WTC11 (cell line): ENCODE data around the gene PLEKHB1. TPM values are rescaled to one million over a fixed set of nuclear protein-coding genes. Genes with fewer than 3 reads are reported as not detected.

Source experiments
- ATAC-seq: fragments of 200-7000 bp; cut with Tn5 transposase; 2 replicates; pipeline ENCODE4 v1.10.0; 2021; ENCODE audit warnings: mild to moderate bottlenecking, moderate library complexity
- CTCF ChIA-PET: fragments of 300-600 bp; sonication (Branson Sonifier 250); formaldehyde crosslinking; loops from one replicate; lab custom pipeline; 2021; ENCODE audit warnings: antibody characterized with exemption; lab: Charles Lee
- POLR2A ChIA-PET: fragments of 350-600 bp; sonication (Branson Sonifier 250); formaldehyde crosslinking; loops from one replicate; lab custom pipeline; 2021; ENCODE audit warnings: antibody characterized with exemption; lab: Charles Lee
- DNase-seq: peaks from one replicate; pipeline ENCODE4 v3.0.0; 2021; ENCODE audit warnings: low spot score
- H3K27ac Mint-ChIP-seq: 2 replicates; pipeline ENCODE4 v1.8.0; 2021; ENCODE audit warnings: mixed read lengths
- H3K27me3 Mint-ChIP-seq: 2 replicates; pipeline ENCODE4 v1.8.0; 2021; ENCODE audit warnings: low read depth, mild to moderate bottlenecking, moderate library complexity, mixed read lengths
- H3K36me3 Mint-ChIP-seq: 2 replicates; pipeline ENCODE4 v1.8.0; 2021; ENCODE audit warnings: mixed read lengths
- H3K4me1 Mint-ChIP-seq: 2 replicates; pipeline ENCODE4 v1.8.0; 2022; ENCODE audit warnings: mixed read lengths
- H3K4me3 Mint-ChIP-seq: 2 replicates; pipeline ENCODE4 v1.8.0; 2021; ENCODE audit warnings: mild to moderate bottlenecking, moderate library complexity, mixed read lengths
- H3K9me3 Mint-ChIP-seq: 2 replicates; pipeline ENCODE4 v1.8.0; 2021; ENCODE audit warnings: mixed read lengths
- ESRRA ChIP-seq: sonication (generic); formaldehyde crosslinking; IDR thresholded peaks from 2 replicates; pipeline ENCODE4 v1.8.1; 2022; ENCODE audit warnings: mild to moderate bottlenecking, missing genetic modification reagents, borderline replicate concordance
- JUN ChIP-seq: sonication (generic); formaldehyde crosslinking; IDR thresholded peaks from 2 replicates; pipeline ENCODE4 v1.8.0; 2023; ENCODE audit warnings: mild to moderate bottlenecking, missing genetic modification reagents
- NFATC4 ChIP-seq: fragments of 250-450 bp; sonication (Bioruptor Pico); IDR thresholded peaks from 2 replicates; pipeline ENCODE4 v1.9.0; 2021; ENCODE audit warnings: mild to moderate bottlenecking
- NFYB ChIP-seq: sonication (generic); formaldehyde crosslinking; conservative IDR thresholded peaks from 2 replicates; pipeline ENCODE4 v1.8.0; 2022; ENCODE audit warnings: low read depth, missing genetic modification reagents
- NR2C2 ChIP-seq: sonication (generic); formaldehyde crosslinking; IDR thresholded peaks from 2 replicates; pipeline ENCODE4 v1.8.0; 2022; ENCODE audit warnings: mild to moderate bottlenecking, missing genetic modification reagents
- NR3C1 ChIP-seq: sonication (generic); formaldehyde crosslinking; conservative IDR thresholded peaks from 2 replicates; pipeline ENCODE4 v1.8.1; 2023; ENCODE audit warnings: low read depth, mild to moderate bottlenecking, missing genetic modification reagents
- RELA ChIP-seq: sonication (generic); formaldehyde crosslinking; IDR thresholded peaks from 2 replicates; pipeline ENCODE4 v1.8.1; 2022; ENCODE audit warnings: missing genetic modification reagents, mild to moderate bottlenecking, borderline replicate concordance
- ZNF263 ChIP-seq: sonication (generic); formaldehyde crosslinking; IDR thresholded peaks from 2 replicates; pipeline ENCODE4 v1.8.1; 2022; ENCODE audit warnings: low read depth, mild to moderate bottlenecking, moderate library complexity, missing genetic modification reagents
- ZNF423 ChIP-seq: fragments of 250-450 bp; sonication (Bioruptor Pico); IDR thresholded peaks from 2 replicates; pipeline ENCODE4 v2.1.2; 2022; ENCODE audit warnings: mild to moderate bottlenecking, moderate library complexity
- total RNA-seq: library from RNA; stranded (reverse); gene quantifications from 3 replicates; pipeline ENCODE4 v1.2.3, GENCODE V29; 2021
- TF ChIP-seq, protein P1 (sequence below): sonication (generic); formaldehyde crosslinking; IDR thresholded peaks from 2 replicates; pipeline ENCODE4 v1.8.1; 2022; ENCODE audit warnings: missing genetic modification reagents, borderline replicate concordance
- TF ChIP-seq, protein P2 (sequence below): fragments of 250-450 bp; sonication (Bioruptor Pico); IDR thresholded peaks from 2 replicates; pipeline ENCODE4 v1.9.0; 2021; ENCODE audit warnings: mild to moderate bottlenecking
- TF ChIP-seq, protein P3 (sequence below): fragments of 250-450 bp; sonication (Bioruptor Pico); IDR thresholded peaks from 2 replicates; pipeline ENCODE4 v1.9.0; 2021; ENCODE audit warnings: mild to moderate bottlenecking, borderline replicate concordance
- TF ChIP-seq, protein P4 (sequence below): sonication (generic); formaldehyde crosslinking; IDR thresholded peaks from 2 replicates; pipeline ENCODE4 v1.8.0; 2023; ENCODE audit warnings: mild to moderate bottlenecking, missing genetic modification reagents
- TF ChIP-seq, protein P5 (sequence below): sonication (generic); formaldehyde crosslinking; IDR thresholded peaks from 2 replicates; pipeline ENCODE4 v1.8.1; 2023; ENCODE audit warnings: mild to moderate bottlenecking, missing genetic modification reagents, moderate library complexity
- TF ChIP-seq, protein P6 (sequence below): fragments of 250-450 bp; sonication (Bioruptor Pico); IDR thresholded peaks from 2 replicates; pipeline ENCODE4 v1.9.0; 2021; ENCODE audit warnings: mild to moderate bottlenecking
- TF ChIP-seq, protein P7 (sequence below): sonication (generic); formaldehyde crosslinking; IDR thresholded peaks from 2 replicates; pipeline ENCODE4 v1.8.0; 2023; ENCODE audit warnings: missing genetic modification reagents, mild to moderate bottlenecking, borderline replicate concordance

The PLEKHB1 gene
- total RNA-seq, 1 experiment from 2014 or later: 12.0 TPM

DNA sequence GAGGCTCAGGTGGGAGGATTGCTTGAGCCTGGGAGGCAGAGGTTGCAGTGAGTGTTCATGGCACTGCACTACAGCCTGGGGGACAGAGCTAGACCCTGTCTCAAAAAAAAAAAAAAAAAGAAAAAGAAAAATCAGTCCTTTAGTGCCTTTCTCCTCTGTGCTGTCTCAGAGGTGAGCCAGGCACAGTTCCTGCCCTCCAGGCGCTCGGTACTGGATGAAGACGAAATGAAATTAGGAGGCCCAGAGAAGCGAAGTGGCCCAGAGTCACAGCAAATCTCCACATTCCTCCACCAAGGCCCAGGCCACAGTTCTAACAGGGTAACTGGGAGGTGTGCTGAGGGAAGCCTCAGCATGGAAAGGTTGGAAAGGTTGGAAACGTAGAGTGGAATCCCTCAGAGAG, 4.9 kb downstream of the PLEKHB1 start:
- Mint-ChIP-seq H3K27me3 (peaks cover 96% of the 10 kb centered on the region), H3K4me1 (peaks cover 34% of the 10 kb centered on the region), H3K36me3 (no peaks in the 10 kb centered on the region), H3K27ac (no peak overlapping the region), H3K4me3 (no peak overlapping the region), H3K9me3 (no peaks in the 10 kb centered on the region)
- ChIA-PET POLR2A (no interaction called here), CTCF (no interaction called here)
- TF ChIP-seq NR2C2 (CRISPR knock-in tag) (no peak), ESRRA (CRISPR knock-in tag) (no peak), NFYB (CRISPR knock-in tag) (no peak), NFATC4 (CRISPR knock-in tag) (no peak), ZNF423 (no peak), ZNF263 (CRISPR knock-in tag) (no peak), NR3C1 (CRISPR knock-in tag) (no peak), RELA (CRISPR knock-in tag) (no peak), JUN (no peak)
- TF ChIP-seq, protein P1, sequence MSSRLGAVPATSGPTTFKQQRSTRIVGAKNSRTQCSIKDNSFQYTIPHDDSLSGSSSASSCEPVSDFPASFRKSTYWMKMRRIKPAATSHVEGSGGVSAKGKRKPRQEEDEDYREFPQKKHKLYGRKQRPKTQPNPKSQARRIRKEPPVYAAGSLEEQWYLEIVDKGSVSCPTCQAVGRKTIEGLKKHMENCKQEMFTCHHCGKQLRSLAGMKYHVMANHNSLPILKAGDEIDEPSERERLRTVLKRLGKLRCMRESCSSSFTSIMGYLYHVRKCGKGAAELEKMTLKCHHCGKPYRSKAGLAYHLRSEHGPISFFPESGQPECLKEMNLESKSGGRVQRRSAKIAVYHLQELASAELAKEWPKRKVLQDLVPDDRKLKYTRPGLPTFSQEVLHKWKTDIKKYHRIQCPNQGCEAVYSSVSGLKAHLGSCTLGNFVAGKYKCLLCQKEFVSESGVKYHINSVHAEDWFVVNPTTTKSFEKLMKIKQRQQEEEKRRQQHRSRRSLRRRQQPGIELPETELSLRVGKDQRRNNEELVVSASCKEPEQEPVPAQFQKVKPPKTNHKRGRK (CRISPR knock-in tag): no peak
- TF ChIP-seq, protein P2, sequence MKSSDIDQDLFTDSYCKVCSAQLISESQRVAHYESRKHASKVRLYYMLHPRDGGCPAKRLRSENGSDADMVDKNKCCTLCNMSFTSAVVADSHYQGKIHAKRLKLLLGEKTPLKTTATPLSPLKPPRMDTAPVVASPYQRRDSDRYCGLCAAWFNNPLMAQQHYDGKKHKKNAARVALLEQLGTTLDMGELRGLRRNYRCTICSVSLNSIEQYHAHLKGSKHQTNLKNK (CRISPR knock-in tag): no peak
- TF ChIP-seq, protein P3, sequence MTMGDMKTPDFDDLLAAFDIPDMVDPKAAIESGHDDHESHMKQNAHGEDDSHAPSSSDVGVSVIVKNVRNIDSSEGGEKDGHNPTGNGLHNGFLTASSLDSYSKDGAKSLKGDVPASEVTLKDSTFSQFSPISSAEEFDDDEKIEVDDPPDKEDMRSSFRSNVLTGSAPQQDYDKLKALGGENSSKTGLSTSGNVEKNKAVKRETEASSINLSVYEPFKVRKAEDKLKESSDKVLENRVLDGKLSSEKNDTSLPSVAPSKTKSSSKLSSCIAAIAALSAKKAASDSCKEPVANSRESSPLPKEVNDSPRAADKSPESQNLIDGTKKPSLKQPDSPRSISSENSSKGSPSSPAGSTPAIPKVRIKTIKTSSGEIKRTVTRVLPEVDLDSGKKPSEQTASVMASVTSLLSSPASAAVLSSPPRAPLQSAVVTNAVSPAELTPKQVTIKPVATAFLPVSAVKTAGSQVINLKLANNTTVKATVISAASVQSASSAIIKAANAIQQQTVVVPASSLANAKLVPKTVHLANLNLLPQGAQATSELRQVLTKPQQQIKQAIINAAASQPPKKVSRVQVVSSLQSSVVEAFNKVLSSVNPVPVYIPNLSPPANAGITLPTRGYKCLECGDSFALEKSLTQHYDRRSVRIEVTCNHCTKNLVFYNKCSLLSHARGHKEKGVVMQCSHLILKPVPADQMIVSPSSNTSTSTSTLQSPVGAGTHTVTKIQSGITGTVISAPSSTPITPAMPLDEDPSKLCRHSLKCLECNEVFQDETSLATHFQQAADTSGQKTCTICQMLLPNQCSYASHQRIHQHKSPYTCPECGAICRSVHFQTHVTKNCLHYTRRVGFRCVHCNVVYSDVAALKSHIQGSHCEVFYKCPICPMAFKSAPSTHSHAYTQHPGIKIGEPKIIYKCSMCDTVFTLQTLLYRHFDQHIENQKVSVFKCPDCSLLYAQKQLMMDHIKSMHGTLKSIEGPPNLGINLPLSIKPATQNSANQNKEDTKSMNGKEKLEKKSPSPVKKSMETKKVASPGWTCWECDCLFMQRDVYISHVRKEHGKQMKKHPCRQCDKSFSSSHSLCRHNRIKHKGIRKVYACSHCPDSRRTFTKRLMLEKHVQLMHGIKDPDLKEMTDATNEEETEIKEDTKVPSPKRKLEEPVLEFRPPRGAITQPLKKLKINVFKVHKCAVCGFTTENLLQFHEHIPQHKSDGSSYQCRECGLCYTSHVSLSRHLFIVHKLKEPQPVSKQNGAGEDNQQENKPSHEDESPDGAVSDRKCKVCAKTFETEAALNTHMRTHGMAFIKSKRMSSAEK (CRISPR knock-in tag): no peak
- TF ChIP-seq, protein P4, sequence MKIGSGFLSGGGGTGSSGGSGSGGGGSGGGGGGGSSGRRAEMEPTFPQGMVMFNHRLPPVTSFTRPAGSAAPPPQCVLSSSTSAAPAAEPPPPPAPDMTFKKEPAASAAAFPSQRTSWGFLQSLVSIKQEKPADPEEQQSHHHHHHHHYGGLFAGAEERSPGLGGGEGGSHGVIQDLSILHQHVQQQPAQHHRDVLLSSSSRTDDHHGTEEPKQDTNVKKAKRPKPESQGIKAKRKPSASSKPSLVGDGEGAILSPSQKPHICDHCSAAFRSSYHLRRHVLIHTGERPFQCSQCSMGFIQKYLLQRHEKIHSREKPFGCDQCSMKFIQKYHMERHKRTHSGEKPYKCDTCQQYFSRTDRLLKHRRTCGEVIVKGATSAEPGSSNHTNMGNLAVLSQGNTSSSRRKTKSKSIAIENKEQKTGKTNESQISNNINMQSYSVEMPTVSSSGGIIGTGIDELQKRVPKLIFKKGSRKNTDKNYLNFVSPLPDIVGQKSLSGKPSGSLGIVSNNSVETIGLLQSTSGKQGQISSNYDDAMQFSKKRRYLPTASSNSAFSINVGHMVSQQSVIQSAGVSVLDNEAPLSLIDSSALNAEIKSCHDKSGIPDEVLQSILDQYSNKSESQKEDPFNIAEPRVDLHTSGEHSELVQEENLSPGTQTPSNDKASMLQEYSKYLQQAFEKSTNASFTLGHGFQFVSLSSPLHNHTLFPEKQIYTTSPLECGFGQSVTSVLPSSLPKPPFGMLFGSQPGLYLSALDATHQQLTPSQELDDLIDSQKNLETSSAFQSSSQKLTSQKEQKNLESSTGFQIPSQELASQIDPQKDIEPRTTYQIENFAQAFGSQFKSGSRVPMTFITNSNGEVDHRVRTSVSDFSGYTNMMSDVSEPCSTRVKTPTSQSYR (CRISPR knock-in tag): no peak
- TF ChIP-seq, protein P5, sequence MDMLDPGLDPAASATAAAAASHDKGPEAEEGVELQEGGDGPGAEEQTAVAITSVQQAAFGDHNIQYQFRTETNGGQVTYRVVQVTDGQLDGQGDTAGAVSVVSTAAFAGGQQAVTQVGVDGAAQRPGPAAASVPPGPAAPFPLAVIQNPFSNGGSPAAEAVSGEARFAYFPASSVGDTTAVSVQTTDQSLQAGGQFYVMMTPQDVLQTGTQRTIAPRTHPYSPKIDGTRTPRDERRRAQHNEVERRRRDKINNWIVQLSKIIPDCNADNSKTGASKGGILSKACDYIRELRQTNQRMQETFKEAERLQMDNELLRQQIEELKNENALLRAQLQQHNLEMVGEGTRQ (CRISPR knock-in tag): no peak
- TF ChIP-seq, protein P6, sequence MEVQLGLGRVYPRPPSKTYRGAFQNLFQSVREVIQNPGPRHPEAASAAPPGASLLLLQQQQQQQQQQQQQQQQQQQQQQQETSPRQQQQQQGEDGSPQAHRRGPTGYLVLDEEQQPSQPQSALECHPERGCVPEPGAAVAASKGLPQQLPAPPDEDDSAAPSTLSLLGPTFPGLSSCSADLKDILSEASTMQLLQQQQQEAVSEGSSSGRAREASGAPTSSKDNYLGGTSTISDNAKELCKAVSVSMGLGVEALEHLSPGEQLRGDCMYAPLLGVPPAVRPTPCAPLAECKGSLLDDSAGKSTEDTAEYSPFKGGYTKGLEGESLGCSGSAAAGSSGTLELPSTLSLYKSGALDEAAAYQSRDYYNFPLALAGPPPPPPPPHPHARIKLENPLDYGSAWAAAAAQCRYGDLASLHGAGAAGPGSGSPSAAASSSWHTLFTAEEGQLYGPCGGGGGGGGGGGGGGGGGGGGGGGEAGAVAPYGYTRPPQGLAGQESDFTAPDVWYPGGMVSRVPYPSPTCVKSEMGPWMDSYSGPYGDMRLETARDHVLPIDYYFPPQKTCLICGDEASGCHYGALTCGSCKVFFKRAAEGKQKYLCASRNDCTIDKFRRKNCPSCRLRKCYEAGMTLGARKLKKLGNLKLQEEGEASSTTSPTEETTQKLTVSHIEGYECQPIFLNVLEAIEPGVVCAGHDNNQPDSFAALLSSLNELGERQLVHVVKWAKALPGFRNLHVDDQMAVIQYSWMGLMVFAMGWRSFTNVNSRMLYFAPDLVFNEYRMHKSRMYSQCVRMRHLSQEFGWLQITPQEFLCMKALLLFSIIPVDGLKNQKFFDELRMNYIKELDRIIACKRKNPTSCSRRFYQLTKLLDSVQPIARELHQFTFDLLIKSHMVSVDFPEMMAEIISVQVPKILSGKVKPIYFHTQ: no peak
- TF ChIP-seq, protein P7, sequence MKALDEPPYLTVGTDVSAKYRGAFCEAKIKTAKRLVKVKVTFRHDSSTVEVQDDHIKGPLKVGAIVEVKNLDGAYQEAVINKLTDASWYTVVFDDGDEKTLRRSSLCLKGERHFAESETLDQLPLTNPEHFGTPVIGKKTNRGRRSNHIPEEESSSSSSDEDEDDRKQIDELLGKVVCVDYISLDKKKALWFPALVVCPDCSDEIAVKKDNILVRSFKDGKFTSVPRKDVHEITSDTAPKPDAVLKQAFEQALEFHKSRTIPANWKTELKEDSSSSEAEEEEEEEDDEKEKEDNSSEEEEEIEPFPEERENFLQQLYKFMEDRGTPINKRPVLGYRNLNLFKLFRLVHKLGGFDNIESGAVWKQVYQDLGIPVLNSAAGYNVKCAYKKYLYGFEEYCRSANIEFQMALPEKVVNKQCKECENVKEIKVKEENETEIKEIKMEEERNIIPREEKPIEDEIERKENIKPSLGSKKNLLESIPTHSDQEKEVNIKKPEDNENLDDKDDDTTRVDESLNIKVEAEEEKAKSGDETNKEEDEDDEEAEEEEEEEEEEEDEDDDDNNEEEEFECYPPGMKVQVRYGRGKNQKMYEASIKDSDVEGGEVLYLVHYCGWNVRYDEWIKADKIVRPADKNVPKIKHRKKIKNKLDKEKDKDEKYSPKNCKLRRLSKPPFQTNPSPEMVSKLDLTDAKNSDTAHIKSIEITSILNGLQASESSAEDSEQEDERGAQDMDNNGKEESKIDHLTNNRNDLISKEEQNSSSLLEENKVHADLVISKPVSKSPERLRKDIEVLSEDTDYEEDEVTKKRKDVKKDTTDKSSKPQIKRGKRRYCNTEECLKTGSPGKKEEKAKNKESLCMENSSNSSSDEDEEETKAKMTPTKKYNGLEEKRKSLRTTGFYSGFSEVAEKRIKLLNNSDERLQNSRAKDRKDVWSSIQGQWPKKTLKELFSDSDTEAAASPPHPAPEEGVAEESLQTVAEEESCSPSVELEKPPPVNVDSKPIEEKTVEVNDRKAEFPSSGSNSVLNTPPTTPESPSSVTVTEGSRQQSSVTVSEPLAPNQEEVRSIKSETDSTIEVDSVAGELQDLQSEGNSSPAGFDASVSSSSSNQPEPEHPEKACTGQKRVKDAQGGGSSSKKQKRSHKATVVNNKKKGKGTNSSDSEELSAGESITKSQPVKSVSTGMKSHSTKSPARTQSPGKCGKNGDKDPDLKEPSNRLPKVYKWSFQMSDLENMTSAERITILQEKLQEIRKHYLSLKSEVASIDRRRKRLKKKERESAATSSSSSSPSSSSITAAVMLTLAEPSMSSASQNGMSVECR: no peak
- no peak for ATAC-seq
- no peak for DNase-seq
